K562 (cell line): ENCODE data around the gene LRRC3B.
"Not testable (repeated sequence)": the region's sequence is repeated elsewhere in the genome, so short reads cannot be mapped to it uniquely, and the experiment has no call there.

ENCODE experiments used
- CTCF ChIP-seq, 3 experiments: IDR thresholded peaks in 2 of 3; conservative IDR thresholded peaks in 1 of 3; 2 replicates each; pipeline ENCODE4 v1.5.1; 2011 to 2012; ENCODE audit warnings: low read length in 3 of 3, mild to moderate bottlenecking in 3 of 3, control low read depth in 2 of 3, improper control_type of control experiment in 1 of 3, inconsistent platforms in 1 of 3, low read depth in 1 of 3, mixed read lengths in 1 of 3, moderate library complexity in 1 of 3; ENCODE audit not compliant: insufficient read depth in 2 of 3
- ETV6 ChIP-seq, 3 experiments: fragments of 150-350 bp in 1 of 3; sonication (generic) in 1 of 3; formaldehyde crosslinking in 1 of 3; IDR thresholded peaks; 2 replicates each; pipeline versions ENCODE4 v1.6.1 to v1.8.0; 2014 to 2022; ENCODE audit warnings: borderline replicate concordance in 2 of 3, low read depth in 2 of 3, antibody characterized with exemption in 1 of 3, low read length in 1 of 3, mild to moderate bottlenecking in 1 of 3, missing genetic modification reagents in 1 of 3
- FOS ChIP-seq: IDR thresholded peaks from 3 replicates; pipeline ENCODE4 v1.6.1; 2011; ENCODE audit not compliant: insufficient read length; ENCODE audit errors: extremely low read depth
- LCOR ChIP-seq: sonication (generic); formaldehyde crosslinking; IDR thresholded peaks from 2 replicates; pipeline ENCODE4 v1.8.0; 2022; ENCODE audit warnings: mild to moderate bottlenecking, missing genetic modification reagents
- NCOA2 ChIP-seq, 2 experiments: fragments of 450-650 bp; IDR thresholded peaks; 2 replicates each; pipeline ENCODE4 v1.6.1; 2018; ENCODE audit warnings: mild to moderate bottlenecking in 2 of 2, moderate library complexity in 1 of 2; ENCODE audit not compliant: partially characterized antibody in 2 of 2
- POLR2AphosphoS2 ChIP-seq: IDR thresholded peaks from 2 replicates; pipeline ENCODE4 v1.6.1; 2012; ENCODE audit warnings: low read length, improper control_type of control experiment
- POLR2AphosphoS5 ChIP-seq: IDR thresholded peaks from 2 replicates; pipeline ENCODE4 v1.6.1; 2011; ENCODE audit warnings: mild to moderate bottlenecking, low read depth, low read length, moderate library complexity; ENCODE audit not compliant: control insufficient read depth, insufficient read depth
- SFPQ ChIP-seq: fragments of 200-400 bp; formaldehyde crosslinking; IDR thresholded peaks from 2 replicates; pipeline ENCODE4 v1.6.1; 2017; ENCODE audit warnings: mild to moderate bottlenecking, low read depth, low read length, moderate library complexity
- ZC3H11A ChIP-seq: IDR thresholded peaks from 2 replicates; pipeline ENCODE4 v1.6.1; 2012; ENCODE audit warnings: low read depth, low read length, improper control_type of control experiment
- ZNF146 ChIP-seq: IDR thresholded peaks from one replicate; pipeline ENCODE4 v1.6.1; 2018; ENCODE audit warnings: missing compliant biosample characterization; ENCODE audit not compliant: unreplicated experiment
- ZNF695 ChIP-seq: fragments of 450-650 bp; formaldehyde crosslinking; IDR thresholded peaks from 2 replicates; pipeline ENCODE4 v1.4.0; 2020; ENCODE audit warnings: mild to moderate bottlenecking, moderate library complexity

DNA sequence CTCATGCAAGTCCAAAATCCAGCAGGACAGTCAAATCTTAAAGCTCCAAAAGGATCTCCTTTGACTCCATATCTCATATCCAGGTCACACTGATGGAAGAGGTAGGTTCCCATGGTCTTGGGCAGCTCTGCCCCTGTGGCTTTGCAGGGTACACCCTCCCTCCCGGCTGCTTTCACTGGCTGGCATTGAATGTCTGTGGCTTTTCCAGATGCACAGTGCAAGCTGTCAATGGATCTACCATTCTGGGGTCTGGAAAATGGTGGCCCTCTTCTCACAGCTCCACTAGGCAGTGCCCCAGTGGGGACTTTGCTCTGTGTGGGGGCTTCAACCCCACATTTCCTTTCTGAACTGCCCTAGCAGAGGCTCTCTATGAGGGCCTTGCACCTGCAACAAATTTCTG lies 19.3 kb upstream of the LRRC3B start:
- not testable (repeated sequence) for TF ChIP-seq CTCF (IDR thresholded peaks at IDR 0.05 in 2 of 3, conservative IDR thresholded peaks at IDR 0.05 in 1 of 3; ENCODE audit: insufficient read depth in 2 of 3, low read depth in 1 of 3, low read length in 3 of 3); POLR2AphosphoS2; LCOR (CRISPR knock-in tag); NCOA2 (IDR thresholded peaks at IDR 0.05; ENCODE audit: partially characterized antibody in 2 of 2); ETV6 (IDR thresholded peaks at IDR 0.05; ENCODE audit: borderline replicate concordance in 1 of 2, low read depth in 2 of 2, low read length in 1 of 2); ETV6 (CRISPR knock-in tag; IDR thresholded peaks at IDR 0.05; ENCODE audit: borderline replicate concordance); ZC3H11A; FOS; POLR2AphosphoS5; ZNF695 (CRISPR knock-in tag); SFPQ; ZNF146 (CRISPR knock-in tag)
